GM20000 (cell line): ENCODE measurements around the gene PIGL.
"Not testable (repeated sequence)": the region's sequence is repeated elsewhere in the genome, so short reads cannot be mapped to it uniquely, and the experiment has no call there.

Experiments used
- DNase-seq: peaks from one replicate; pipeline ENCODE4 v3.0.0; 2012; ENCODE audit warnings: low spot score
- CTCF ChIP-seq: IDR thresholded peaks from 2 replicates; pipeline ENCODE4 v1.5.1; 2012; ENCODE audit warnings: mild to moderate bottlenecking, control low read depth; ENCODE audit errors: extremely low read depth, missing control alignments

Gene PIGL

GRCh38 chr17:16288860-16289571, 72.0 kb downstream of the PIGL start:
- TF ChIP-seq CTCF: no peak
- no peak for DNase-seq

- DNase-seq: no peak
- no peak for TF ChIP-seq CTCF
These were observed 76.9 kb downstream of the PIGL start for GRCh38 chr17:16293931-16294330.

DNA sequence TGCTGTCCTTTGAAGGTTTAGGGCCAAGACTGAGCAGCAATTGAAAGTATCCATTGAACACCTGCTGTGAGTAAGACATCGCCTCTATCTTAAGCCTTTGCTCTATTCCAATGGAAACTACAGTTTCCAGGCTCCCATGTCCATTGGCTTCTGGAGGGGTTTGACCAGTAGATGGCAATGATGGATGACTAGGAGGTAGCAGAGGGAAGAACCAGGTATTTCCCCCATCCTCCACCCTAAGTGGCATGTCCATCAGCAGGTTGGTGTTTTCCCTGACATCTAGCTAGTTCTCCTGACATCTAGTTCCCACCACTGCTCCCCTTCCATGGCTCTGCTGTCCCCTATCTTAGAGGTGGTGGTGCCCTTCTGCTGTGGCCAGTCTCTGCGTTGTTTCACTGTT, 77.5 kb downstream of the PIGL start:
- no peak for TF ChIP-seq CTCF
- no peak for DNase-seq

DNA sequence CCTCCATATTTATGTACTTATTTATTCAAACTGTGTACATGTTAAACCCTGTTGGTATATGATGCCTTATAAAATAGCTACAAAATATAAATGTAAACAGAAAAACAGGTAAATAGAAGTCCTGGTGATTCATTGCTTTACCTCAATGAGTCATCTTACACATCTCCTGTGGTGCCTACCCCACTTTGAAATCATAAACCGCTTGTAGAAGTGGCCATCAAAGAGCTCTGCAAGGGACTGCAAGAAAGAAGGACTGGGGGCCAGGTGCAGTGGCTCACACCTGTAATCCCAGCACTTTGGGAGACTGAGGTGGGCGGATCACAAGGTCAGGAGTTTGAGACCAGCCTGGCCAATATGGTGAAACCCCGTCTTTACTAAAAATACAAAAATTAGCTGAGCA, 79.1 kb downstream of the PIGL start:
- not testable (repeated sequence) for DNase-seq

DNA sequence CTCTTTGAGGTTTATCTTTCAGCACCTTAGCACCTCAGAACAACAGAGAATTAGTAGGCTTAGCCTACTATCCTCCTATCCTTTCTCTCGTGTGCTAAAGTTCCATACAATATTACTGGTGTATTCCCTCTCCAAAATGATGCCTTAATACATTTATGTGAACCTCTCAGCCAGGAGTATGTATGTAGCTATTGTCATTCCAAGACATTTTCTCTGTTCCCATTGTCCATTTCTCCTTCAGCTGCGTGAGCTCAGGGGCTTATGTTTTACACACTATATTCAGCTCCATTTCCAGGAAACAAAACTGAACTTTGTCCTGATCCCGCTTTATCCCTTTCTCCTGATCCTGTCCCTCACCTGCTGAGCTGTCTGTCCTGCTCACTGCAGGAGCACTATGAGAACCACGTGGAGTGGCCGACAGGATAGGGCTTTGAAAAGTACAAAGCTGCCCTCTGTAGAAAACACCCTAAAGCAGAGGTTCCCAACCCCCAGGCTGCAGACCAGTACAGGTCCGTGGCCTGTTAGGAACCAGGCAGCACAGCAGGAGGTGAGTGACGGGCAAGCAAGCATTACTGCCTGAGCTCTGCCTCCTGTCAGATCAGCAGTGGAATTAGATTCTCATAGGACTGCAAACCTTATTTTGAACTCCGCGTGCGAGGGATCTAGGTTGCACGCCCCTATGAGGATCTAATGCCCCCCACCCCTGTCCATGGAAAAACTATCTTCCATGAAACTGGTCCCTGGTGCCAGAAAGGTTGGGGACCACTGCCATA, 80.5 kb downstream of the PIGL start:
- no peak for TF ChIP-seq CTCF
- no peak for DNase-seq

DNA sequence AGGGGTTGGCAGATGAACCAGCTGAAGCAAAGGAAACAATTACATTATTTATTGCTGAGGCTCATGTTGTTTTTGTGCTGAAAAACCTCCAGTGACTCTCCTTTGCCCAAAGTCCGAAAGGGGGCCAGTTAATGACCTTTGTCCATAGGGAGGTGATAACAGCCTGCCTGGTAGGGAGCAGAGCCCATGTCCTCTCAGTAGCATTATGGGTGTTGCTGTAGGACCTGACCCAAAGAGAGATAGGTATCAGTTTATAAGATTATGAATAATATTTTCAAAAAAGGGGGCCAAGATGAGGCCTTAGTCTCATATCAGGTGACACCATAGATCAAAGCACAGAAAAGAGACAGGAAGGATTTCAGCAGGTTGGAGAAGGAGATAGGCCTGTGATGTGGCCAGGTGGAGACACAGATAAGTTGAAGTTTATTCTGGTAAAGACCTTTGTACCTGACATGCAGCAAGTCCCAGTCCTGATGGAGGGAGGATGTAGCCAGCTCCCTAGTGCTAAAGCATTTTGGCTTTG, 81.2 kb downstream of the PIGL start:
- no peak for DNase-seq
- no peak for TF ChIP-seq CTCF

DNA sequence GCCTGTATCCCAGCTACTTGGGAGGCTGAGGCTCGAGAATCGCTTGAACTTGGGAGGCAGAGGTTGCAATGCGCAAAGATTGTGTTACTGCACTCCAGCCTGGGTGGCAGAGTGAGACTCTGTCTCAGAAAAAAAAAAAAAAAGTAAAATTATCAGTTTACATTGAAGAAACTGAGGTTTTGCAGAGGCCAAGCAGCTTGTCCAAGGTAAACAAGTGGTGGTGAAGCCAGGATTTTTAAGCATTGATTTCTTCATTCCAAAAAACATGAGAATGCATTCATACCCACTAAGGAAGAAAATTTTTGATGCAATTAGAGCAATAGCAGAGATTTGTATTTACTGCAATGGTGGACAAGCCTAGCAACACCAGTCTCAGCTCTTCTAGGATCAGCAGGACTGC, 83.5 kb downstream of the PIGL start:
- TF ChIP-seq CTCF: no peak
- DNase-seq: no peak
